ENCODE data around the gene FKRP. TPM values are rescaled to one million over a fixed set of nuclear protein-coding genes. Genes with fewer than 3 reads are reported as not detected.

FKRP gene
- total and polyA plus RNA-seq, 7 experiments from 2014 or later, result 1.8 to 29.8 (median 19.6) TPM

DNA sequence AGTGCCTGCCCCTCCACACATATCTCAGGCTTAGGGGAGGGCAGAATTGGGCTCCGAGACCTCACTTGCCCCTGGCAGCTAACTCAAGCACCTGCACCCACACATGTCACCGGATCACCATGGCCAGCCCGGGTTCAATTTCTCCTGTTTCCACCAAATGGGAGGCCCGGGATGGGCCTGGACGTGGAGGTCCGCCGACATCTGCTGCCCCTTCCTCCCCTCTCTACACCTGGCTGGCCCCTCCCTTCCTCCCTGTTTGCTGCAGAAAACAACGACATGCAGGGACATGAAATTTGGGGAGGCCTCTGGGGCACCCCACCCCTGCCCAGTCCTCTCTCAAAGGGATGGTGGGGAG, 30.3 kb upstream of the FKRP start:
- ATAC-seq, result no peak
- DNase-seq, result no peak
- Mint-ChIP-seq H3K36me3 (peaks cover 0 to 32% (median 0%) of the 10 kb centered on the region in 5 donors), H3K9me3 (no peaks in the 10 kb centered on the region), H3K4me1 (peaks cover 25 to 59% (median 48%) of the 10 kb centered on the region in 7 donors), H3K4me3 (peak overlapping the region; percentile 89 to 98 (median 95)), H3K27ac (peak overlapping the region; percentile 93 to 99 (median 97)), H3K27me3 (no peaks in the 10 kb centered on the region)
- H3K4me3 ChIP-seq (ENCODE audit: low read length), result peak overlapping the region; percentile 97
- H3K4me1 ChIP-seq (ENCODE audit: control insufficient read depth in 2 of 2, insufficient read depth in 2 of 2, low read length in 2 of 2), result peaks cover 29% of the 10 kb centered on the region in 2 donors
- ChIA-PET POLR2A (interaction anchor here (0.7 to 3.4 kb wide), 8 partner anchors 12 to 103 kb away, joined by 3 to 18 read pairs (median 4); no protein-coding TSS in a partner anchor), CTCF (interaction anchor here (3.7 kb wide), 1 partner anchor 12 kb away, joined by 22 read pairs; no protein-coding TSS in a partner anchor)
- peak overlapping the region; percentile 98 for H3K27ac ChIP-seq (ENCODE audit: low read depth, low read length)
- no peaks in the 10 kb centered on the region for H3K9me3 ChIP-seq (ENCODE audit: control insufficient read depth in 2 of 3, low read length in 3 of 3)
- H3K36me3 ChIP-seq (ENCODE audit: control insufficient read depth in 2 of 3, insufficient read depth in 3 of 3, low read length in 3 of 3), result peaks cover 0 to 32% (median 4%) of the 10 kb centered on the region in 3 experiments
- intact Hi-C loops (cut with micrococcal nuclease), result loop anchor here (5.0 to 10.0 kb wide), 5 partner anchors 98 to 769 kb away; partner anchors contain the start of genes BBC3 (in 1 of the 2), INAFM1 (in 1 of the 2), KPTN (in 1 of the 2) and ZC3H4 (in 1 of the 2)
- H3K27me3 ChIP-seq (ENCODE audit: control insufficient read depth in 2 of 2, insufficient read depth in 2 of 2, low read length in 2 of 2), result no peaks in the 10 kb centered on the region

DNA sequence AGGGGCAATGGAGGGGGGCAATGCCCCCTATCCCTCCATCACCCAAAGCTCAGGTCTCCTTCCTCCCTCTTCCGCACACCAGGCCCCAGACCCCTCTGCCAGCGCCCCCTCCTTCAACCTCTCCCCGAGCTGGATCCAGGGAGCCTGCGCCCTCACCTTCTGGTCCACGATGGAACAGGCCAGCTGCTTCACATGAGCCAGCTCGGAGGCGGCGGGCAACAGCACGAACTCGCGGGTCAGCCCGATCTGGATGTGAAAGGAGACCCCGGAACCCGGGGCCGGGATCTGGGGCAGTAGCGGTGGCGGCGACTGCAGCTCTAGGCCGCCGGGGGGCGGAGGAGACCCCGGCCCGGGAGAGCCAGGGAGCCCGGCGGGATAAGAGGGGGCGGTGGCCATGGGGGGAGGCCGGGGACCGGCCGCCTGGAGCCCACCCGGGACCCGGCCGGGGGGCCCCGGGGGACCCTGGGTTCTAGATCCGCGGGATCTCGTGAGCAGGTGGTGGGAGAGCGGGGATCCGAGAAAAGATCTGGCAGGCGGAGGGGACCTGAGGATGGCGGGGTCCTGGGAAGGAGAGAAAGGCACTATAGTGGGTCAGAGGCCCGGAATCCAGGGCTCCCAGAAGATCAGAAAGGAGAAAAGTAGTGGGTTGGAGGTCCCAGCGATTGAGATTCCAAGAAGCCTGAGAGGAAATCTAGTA, 29.7 kb upstream of the FKRP start:
- Histone ChIP-seq H3K36me3 (ENCODE audit: control insufficient read depth in 2 of 3, insufficient read depth in 3 of 3, low read length in 3 of 3) (peaks cover 0 to 32% (median 1%) of the 10 kb centered on the region in 3 experiments), H3K4me3 (ENCODE audit: low read length) (peak overlapping the region; percentile 97), H3K4me1 (ENCODE audit: control insufficient read depth in 2 of 2, insufficient read depth in 2 of 2, low read length in 2 of 2) (peaks cover 29% of the 10 kb centered on the region in 2 donors), H3K27ac (ENCODE audit: low read depth, low read length) (peak overlapping the region; percentile 98), H3K9me3 (ENCODE audit: control insufficient read depth in 2 of 3, low read length in 3 of 3) (no peaks in the 10 kb centered on the region), H3K27me3 (ENCODE audit: control insufficient read depth in 2 of 2, insufficient read depth in 2 of 2, low read length in 2 of 2) (no peaks in the 10 kb centered on the region)
- Mint-ChIP-seq H3K27ac (peak overlapping the region; percentile 94 to 99 (median 97)), H3K9me3 (no peaks in the 10 kb centered on the region), H3K36me3 (peaks cover 0 to 35% (median 0%) of the 10 kb centered on the region in 5 donors), H3K27me3 (no peaks in the 10 kb centered on the region), H3K4me3 (peak overlapping the region; percentile 89 to 98 (median 95)), H3K4me1 (peaks cover 30 to 55% (median 48%) of the 10 kb centered on the region in 7 donors)
- CTCF ChIA-PET, result interaction anchor here (0.6 to 3.7 kb wide), 3 partner anchors 12 to 882 kb away, joined by 4 to 22 read pairs (median 5); no protein-coding TSS in a partner anchor
- ATAC-seq, result no peak
- intact Hi-C loops (cut with micrococcal nuclease), result loop anchor here (1.0 to 10.0 kb wide), 7 partner anchors 71 to 769 kb away; partner anchors contain the start of genes BBC3 (in 1 of the 2), INAFM1 (in 1 of the 2), KPTN (in 1 of the 2) and ZC3H4 (in 1 of the 2)
- peak in 2 of 9 donors; percentile 20 to 38 for DNase-seq
- POLR2A ChIA-PET, result interaction anchor here (0.6 to 3.4 kb wide), 7 partner anchors 12 to 1211 kb away, joined by 3 to 14 read pairs (median 3); no protein-coding TSS in a partner anchor

DNA sequence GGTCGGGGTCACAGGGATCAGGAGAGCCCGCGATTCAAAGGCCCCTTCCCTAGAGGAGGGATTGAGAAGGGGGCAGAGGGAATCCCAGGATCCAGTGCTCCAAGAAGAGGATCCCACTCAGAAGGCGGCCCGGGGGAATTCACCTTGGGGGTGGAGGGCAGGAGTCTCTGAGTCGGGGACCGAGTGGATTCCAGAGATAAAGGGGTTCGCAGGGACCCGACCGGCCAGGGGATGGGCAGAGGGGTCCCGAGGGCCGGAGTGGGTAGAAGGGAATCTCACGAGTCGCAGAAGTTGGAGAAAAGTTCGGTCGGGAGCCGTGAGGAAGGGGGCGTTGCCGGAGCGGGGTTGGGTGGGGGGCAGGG, 29.2 kb upstream of the FKRP start:
- DNase-seq, result no peak
- Histone ChIP-seq H3K27me3 (ENCODE audit: control insufficient read depth in 2 of 2, insufficient read depth in 2 of 2, low read length in 2 of 2) (no peaks in the 10 kb centered on the region), H3K27ac (ENCODE audit: low read depth, low read length) (peak overlapping the region; percentile 98), H3K4me3 (ENCODE audit: low read length) (peak overlapping the region; percentile 97), H3K36me3 (ENCODE audit: control insufficient read depth in 2 of 3, insufficient read depth in 3 of 3, low read length in 3 of 3) (peaks cover 0 to 34% (median 0%) of the 10 kb centered on the region in 3 experiments), H3K9me3 (ENCODE audit: control insufficient read depth in 2 of 3, low read length in 3 of 3) (no peaks in the 10 kb centered on the region), H3K4me1 (ENCODE audit: control insufficient read depth in 2 of 2, insufficient read depth in 2 of 2, low read length in 2 of 2) (peaks cover 29% of the 10 kb centered on the region in 2 donors)
- Mint-ChIP-seq H3K36me3 (peaks cover 0 to 38% (median 0%) of the 10 kb centered on the region in 5 donors), H3K4me3 (peak overlapping the region; percentile 89 to 98 (median 95)), H3K27me3 (no peaks in the 10 kb centered on the region), H3K4me1 (peaks cover 30 to 54% (median 46%) of the 10 kb centered on the region in 7 donors), H3K9me3 (no peaks in the 10 kb centered on the region), H3K27ac (peak overlapping the region; percentile 94 to 99 (median 97))
- intact Hi-C loops (cut with micrococcal nuclease), result loop anchor here (1.0 to 10.0 kb wide), 7 partner anchors 70 to 768 kb away; partner anchors contain the start of genes BBC3 (in 1 of the 2), INAFM1 (in 1 of the 2), KPTN (in 1 of the 2) and ZC3H4 (in 1 of the 2)
- ChIA-PET CTCF (interaction anchor here (0.6 kb wide), 1 partner anchor 33 kb away, joined by 4 read pairs; no protein-coding TSS in a partner anchor), POLR2A (interaction anchor here (0.6 to 1.0 kb wide), 2 partner anchors 104 to 1211 kb away, joined by 3 read pairs; no protein-coding TSS in a partner anchor)
- no peak for ATAC-seq

DNA sequence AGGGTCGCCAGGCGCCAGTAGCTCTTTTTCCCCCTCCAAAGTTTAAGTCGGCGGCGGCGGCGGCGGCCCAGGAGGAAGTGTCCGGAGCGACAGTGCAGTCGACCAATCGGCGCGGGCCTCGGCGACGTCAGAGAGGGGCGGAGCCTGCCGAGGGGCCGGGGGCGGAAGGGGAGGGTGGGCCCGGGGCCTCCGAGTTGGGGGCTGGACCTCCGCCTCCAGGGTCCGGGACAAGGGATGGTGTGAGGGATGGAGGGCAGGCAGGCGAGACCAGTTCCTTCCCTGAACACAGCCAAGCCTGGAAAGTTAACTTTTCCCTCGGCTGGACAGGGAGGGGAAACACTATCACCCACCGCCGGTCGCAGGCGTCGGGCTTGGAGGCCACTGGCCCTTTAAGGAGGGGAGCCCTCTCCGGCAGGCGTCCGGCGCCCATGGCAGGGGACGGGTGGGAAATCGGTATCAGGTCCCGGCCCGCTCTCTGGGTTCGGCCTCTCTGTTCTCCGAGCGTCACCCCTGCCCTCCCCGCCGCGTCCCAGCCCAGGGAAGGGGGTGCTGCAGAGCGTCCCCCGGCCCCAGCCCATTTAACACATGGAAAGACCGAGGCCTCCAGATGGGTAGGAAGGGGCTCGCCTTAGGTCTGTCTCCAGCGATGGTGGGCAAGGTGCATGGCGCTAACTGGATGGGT, 28.7 kb upstream of the FKRP start, which contains the start of gene PRKD2:
TSS of gene PRKD2 (minus strand) at position 81 of the 682 bp plus-strand sequence. CDS start 744 bp downstream, outside the sequence.
- Mint-ChIP-seq H3K27ac (peak within 1 kb of the TSS; percentile 94 to 99 (median 97)), H3K4me3 (peak within 1 kb of the TSS; percentile 89 to 98 (median 95)), H3K4me1 (peaks cover 30 to 57% (median 45%) of the 10 kb centered on the region in 7 donors), H3K36me3 (peaks cover 0 to 41% (median 0%) of the 10 kb centered on the region in 5 donors), H3K27me3 (no peaks in the 10 kb centered on the region), H3K9me3 (no peaks in the 10 kb centered on the region)
- H3K27me3 ChIP-seq (ENCODE audit: control insufficient read depth in 2 of 2, insufficient read depth in 2 of 2, low read length in 2 of 2), result no peaks in the 10 kb centered on the region
- peak; percentile 68 to 96 (median 80) for DNase-seq
- ATAC-seq, result peak; percentile 71
- H3K27ac ChIP-seq (ENCODE audit: low read depth, low read length), result peak within 1 kb of the TSS; percentile 98
- ChIA-PET POLR2A (interaction anchor here (0.6 to 1.0 kb wide), 2 partner anchors 105 to 1212 kb away, joined by 3 read pairs; no protein-coding TSS in a partner anchor), CTCF (interaction anchor here (0.6 kb wide), 1 partner anchor 1289 kb away, joined by 4 read pairs; no protein-coding TSS in a partner anchor)
- peak within 1 kb of the TSS; percentile 97 for H3K4me3 ChIP-seq (ENCODE audit: low read length)
- no peaks in the 10 kb centered on the region for H3K9me3 ChIP-seq (ENCODE audit: control insufficient read depth in 2 of 3, low read length in 3 of 3)
- intact Hi-C loops (cut with micrococcal nuclease), result loop anchor here (2.0 to 10.0 kb wide), 6 partner anchors 70 to 768 kb away; partner anchors contain the start of genes BBC3 (in 1 of the 2), INAFM1 (in 1 of the 2), KPTN (in 1 of the 2) and ZC3H4 (in 1 of the 2)
- H3K36me3 ChIP-seq (ENCODE audit: control insufficient read depth in 2 of 3, insufficient read depth in 3 of 3, low read length in 3 of 3), result peaks cover 0 to 34% (median 0%) of the 10 kb centered on the region in 3 experiments
- peaks cover 29% of the 10 kb centered on the region in 2 donors for H3K4me1 ChIP-seq (ENCODE audit: control insufficient read depth in 2 of 2, insufficient read depth in 2 of 2, low read length in 2 of 2)

DNA sequence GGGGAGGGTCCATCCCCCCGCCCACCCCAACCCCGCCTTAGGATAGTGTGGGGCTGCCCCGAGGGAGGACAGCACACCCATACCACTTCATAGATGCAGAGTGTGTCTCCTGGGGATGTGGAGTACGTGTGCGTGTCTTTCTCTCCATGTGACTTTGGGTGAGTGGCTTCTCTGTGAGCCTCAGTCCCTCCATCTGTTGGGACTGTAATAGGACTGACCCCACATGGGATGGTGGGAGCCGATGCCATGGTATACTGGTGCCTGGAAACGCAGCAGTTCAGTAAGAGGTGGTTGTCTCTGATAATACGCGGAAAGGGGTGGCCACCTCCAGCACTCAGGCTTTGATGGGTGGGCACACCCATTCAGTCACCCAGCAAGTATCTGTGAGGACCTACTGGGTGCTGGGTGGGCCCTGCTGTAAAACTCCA, 28.1 kb upstream of the FKRP start:
- Histone ChIP-seq H3K4me1 (ENCODE audit: control insufficient read depth in 2 of 2, insufficient read depth in 2 of 2, low read length in 2 of 2) (peaks cover 29% of the 10 kb centered on the region in 2 donors), H3K27ac (ENCODE audit: low read depth, low read length) (peak overlapping the region; percentile 98), H3K4me3 (ENCODE audit: low read length) (peak overlapping the region; percentile 97), H3K36me3 (ENCODE audit: control insufficient read depth in 2 of 3, insufficient read depth in 3 of 3, low read length in 3 of 3) (peaks cover 0 to 39% (median 0%) of the 10 kb centered on the region in 3 experiments), H3K9me3 (ENCODE audit: control insufficient read depth in 2 of 3, low read length in 3 of 3) (no peaks in the 10 kb centered on the region), H3K27me3 (ENCODE audit: control insufficient read depth in 2 of 2, insufficient read depth in 2 of 2, low read length in 2 of 2) (no peaks in the 10 kb centered on the region)
- peak in 1 of 9 donors; percentile 45 for DNase-seq
- ATAC-seq, result peak; percentile 7
- ChIA-PET POLR2A (interaction anchor here (1.0 to 1.1 kb wide), 4 partner anchors 11 to 117 kb away, joined by 3 to 6 read pairs (median 5); partner anchors contain the start of gene CALM3), CTCF (interaction anchor here (0.6 to 1.2 kb wide), 5 partner anchors 11 to 1290 kb away, joined by 3 to 8 read pairs (median 4); no protein-coding TSS in a partner anchor)
- peak overlapping the region; percentile 89 to 98 (median 95) for H3K4me3 Mint-ChIP-seq
- H3K4me1 Mint-ChIP-seq, result peaks cover 30 to 52% (median 44%) of the 10 kb centered on the region in 7 donors
- H3K9me3 Mint-ChIP-seq, result no peaks in the 10 kb centered on the region
- intact Hi-C loops (cut with micrococcal nuclease), result loop anchor here (1.0 to 10.0 kb wide), 10 partner anchors 11 to 767 kb away; partner anchors contain the start of genes BBC3 (in 1 of the 2), CALM3 (in 1 of the 2), FKRP (in 1 of the 2) and INAFM1 (in 1 of the 2)
- H3K27me3 Mint-ChIP-seq, result no peaks in the 10 kb centered on the region
- H3K27ac Mint-ChIP-seq, result peak overlapping the region; percentile 89 to 99 (median 97)
- H3K36me3 Mint-ChIP-seq, result peaks cover 0 to 39% (median 0%) of the 10 kb centered on the region in 5 donors
